Fibroblast of lung (primary cell): ENCODE data around the gene DNAL1.

Source experiments
- CTCF ChIP-seq, 2 donors: IDR thresholded peaks in 1 of 2; conservative IDR thresholded peaks in 1 of 2; 1 replicate in 1 of 2; 2 replicates in 1 of 2; pipeline ENCODE4 v1.5.1; 2011 to 2012; ENCODE audit warnings: low read length in 2 of 2, control low read depth in 1 of 2, inconsistent platforms in 1 of 2, low read depth in 1 of 2, mild to moderate bottlenecking in 1 of 2
- EZH2 ChIP-seq: IDR thresholded peaks from 2 replicates; pipeline ENCODE4 v1.5.1; 2012; ENCODE audit warnings: low read length, control low read depth, mild to moderate bottlenecking; ENCODE audit errors: missing control alignments

GRCh38 chr14:73728717-73729330 is 84.0 kb downstream of the DNAL1 start:
- TF ChIP-seq CTCF (conservative IDR thresholded peaks at IDR 0.05 in 1 of 2, IDR thresholded peaks at IDR 0.05 in 1 of 2; ENCODE audit: low read depth in 1 of 2, low read length in 2 of 2) (peak; percentile 87 to 94), EZH2 (no peak)
